Activated CD4-positive, CD25-positive, alpha-beta regulatory T cell treated with anti-CD3 and anti-CD28 coated beads, Interleukin-2, amount 50 U/mL, for 72 hours (primary cell): Measurements from ENCODE around the gene STK11IP.
"Not testable (repeated sequence)": the region's sequence is repeated elsewhere in the genome, so short reads cannot be mapped to it uniquely, and the experiment has no call there.

Experiments
- DNase-seq: peaks from one replicate; pipeline ENCODE4 v3.0.0; 2021

The STK11IP gene

DNA sequence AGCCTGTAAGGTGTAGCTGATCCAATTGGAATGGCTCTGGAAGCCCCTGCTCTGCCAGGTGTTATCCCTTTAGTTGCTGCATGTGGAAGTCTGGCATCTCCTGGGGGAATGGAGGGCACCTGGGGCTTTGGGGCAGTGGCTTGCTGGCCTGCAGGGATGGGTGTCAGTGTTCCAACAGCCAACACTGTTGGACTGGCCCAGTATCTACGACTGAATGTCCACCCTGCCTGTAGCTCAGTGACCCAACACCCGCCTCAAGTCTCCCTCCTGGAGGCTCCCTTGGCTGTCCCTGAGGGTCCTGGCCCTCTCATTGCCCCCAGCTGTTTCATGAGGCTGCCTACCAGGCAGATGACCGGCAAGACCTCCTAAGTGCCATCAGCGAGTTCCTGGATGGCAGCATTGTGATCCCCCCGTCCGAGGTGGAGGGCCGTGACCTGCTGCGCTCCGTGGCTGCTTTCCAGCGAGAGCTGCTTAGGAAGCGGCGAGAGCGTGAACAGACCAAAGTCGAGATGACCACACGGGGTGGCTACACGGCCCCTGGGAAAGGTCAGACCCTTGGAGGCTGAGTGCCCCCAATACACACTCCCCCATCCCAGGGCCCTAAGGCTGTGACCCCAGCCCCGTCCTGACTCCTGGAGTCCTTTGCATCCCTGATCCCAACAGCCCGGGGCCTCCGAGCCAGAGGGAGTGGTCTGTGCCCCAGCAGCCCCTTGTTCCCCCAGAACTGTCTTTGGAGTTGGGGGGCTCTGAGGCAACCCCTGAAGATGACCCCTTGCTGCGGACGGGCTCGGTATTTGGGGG, 37.5 kb downstream of the STK11IP start:
- no peak for DNase-seq

DNA sequence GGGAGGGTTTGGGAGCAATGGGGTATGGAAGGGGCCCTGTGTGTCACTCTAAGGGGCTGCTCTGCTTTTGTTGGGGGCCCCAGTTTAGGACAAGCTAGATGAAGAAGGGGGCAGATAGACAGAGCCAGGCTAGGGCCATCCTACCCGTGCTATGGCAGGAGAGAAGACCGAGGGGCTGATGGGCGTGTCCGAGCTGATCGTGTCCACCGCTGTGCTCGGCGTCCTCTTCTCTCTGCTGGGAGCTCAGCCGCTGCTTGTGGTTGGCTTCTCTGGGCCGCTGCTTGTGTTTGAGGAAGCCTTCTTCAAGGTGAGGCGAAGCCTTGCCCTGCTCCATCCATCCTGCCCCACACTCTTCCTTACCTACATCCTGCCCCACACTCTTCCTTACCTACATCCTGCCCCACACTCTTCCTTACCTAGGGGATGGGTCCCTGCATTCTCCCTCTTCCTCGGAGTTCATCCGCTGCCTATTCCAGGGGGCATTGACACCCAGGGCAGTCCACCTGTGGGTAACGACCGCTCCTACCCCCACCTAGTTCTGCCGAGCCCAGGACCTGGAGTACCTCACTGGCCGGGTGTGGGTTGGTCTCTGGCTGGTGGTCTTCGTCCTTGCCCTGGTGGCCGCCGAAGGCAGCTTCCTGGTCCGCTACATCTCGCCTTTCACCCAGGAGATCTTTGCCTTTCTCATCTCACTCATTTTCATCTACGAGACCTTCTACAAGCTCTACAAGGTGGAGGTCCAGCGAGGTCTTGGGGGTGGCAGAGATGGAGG, 38.7 kb downstream of the STK11IP start:
- DNase-seq = no peak

DNA sequence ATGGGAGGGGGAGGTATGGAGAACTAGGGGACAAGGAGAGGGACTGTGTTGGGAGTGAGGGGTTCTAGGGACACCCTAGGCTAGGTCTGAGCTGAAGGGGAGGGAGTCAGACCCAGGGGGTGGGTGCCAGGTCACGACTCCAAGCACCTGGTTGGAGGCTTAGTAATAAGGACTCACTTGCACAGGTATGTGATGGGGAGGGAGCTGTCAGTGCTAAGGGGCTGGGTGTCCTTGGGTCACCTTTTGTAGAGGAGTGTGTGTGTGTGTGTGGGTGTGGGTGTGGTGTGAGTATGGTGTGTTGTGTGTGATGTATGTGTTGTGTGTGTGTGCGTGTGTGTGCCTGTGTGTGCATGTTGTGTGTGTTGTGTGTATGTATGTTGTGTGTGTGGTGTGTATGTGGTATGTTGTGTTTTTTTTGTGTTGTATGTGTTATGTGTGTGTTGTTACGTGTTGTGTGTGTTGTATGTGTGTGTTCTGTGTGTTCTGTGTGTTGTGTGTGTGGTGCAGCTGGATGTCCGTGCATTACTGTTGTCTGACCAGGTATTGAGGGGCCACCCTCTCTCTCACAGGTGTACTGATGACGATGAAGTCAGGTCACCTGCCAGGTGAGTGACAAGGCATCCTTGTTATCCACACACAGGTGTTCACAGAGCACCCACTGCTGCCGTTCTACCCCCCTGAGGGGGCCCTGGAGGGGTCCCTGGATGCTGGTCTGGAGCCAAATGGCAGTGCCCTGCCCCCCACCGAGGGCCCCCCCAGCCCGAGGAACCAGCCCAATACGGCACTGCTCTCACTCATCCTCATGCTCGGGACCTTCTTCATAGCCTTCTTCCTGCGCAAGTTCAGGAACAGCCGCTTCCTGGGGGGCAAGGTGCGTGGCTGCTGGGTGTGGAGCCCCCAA, 39.5 kb downstream of the STK11IP start:
- no peak for DNase-seq

DNA sequence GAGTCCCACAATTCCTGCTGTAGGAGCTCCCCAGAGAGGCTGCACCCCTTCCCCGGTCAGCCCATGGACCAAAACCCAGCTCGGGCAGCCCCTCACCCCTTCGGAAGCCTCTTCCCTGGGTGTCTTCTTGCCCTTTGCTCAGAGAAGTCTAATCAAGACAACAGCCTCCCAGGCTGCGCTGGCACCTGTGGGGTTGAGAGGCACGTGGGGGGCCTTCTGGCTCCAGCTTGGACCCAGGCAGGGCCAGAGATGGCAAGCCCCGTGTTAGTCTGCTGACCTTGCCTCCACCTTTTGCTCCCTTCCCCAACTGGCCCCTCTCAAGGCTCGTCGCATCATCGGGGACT, 40.2 kb downstream of the STK11IP start:
- no peak for DNase-seq

DNA sequence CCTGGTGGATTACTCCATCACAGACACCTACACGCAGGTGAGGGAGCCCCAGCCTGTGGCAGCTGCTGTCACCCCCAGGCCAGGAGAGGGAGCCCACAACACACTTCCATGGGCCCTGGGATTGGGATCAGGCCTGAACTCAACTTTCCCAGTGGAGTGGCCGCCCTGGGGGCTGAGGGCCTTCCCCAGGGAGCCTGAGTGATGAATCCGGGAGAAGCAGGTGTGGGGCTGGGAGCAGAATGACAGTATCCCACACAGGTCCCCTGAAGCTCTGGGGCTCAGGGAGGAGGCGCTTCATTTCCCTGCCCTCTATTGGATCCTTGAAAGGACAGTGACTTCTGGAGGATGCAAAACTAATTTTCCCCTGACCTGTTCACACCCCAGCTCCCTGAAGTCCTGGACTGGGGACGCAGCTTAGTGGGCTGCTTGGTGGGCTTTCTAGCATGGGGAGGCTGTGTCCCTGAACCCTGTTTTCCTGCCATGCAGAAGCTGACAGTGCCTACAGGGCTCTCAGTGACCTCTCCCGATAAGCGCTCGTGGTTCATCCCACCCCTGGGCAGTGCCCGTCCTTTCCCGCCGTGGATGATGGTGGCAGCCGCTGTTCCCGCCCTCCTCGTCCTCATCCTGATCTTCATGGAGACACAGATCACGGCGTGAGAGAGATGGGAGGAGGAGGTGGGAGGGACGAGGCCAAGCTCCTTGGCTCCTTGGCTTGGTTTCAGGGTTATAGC, 40.7 kb downstream of the STK11IP start:
- DNase-seq = no peak

DNA sequence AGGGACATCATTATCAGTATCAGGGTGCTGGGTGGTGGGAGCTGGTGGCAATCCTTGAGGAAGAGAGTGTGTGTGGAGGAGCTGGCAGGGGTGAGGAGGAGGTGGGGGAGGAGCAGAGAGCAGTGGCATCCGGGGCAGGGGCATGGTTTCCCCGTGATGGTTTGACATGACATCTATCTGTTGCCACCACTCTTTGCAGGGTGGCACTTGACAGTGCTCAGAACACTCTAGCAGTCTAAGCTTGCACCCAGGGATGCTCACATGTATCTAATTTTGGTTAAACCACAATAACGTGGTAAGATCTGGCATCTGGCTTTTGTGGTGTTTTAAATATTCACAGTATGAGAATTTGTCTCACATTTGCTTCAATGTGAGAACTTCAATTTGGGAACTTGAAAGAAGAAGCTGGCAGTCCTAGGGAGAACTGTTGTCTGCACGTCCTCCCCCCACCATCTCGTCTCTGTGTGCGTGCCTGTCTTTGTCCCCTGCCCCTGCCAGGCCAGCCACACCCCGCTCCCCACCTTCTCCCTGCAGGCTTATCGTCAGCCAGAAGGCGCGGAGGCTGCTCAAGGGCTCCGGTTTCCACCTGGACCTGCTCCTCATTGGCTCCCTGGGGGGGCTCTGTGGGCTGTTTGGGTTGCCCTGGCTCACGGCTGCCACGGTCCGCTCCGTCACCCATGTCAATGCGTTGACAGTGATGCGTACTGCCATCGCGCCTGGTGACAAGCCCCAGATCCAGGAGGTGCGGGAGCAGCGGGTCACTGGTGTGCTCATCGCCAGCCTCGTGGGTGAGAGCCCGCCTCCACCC, 41.5 kb downstream of the STK11IP start:
- DNase-seq = no peak

DNA sequence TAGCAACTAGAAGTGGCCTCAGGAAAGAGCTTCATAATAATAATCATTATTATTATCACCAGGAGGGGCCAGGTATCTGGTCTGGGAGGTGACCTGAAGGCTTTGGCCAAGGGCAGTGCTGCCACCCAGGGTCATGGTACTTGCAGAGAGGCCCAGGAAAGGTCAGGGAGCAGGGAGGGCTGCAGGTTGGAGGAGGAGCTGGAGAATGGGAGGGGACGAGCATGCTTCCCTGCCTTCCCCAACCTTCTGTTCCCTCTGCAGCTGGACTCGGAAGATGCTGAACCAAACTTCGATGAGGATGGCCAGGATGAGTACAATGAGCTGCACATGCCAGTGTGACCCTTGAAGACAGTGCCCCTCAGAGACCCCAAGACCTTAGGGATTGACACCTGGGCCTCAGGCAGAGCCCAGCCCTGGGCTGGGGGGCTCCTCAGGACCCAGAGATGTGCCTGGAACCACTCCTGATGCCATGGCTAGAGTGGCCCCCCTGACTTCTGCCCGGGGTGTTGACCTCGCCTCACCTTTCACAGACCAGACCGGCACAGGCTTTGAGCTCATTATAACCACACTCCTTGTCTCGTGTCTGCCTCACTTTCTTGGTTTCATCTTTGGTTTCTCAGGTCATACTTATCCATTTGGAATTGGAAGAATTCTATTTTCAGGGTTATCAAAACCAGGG, 43.9 kb downstream of the STK11IP start:
- DNase-seq = no peak

DNA sequence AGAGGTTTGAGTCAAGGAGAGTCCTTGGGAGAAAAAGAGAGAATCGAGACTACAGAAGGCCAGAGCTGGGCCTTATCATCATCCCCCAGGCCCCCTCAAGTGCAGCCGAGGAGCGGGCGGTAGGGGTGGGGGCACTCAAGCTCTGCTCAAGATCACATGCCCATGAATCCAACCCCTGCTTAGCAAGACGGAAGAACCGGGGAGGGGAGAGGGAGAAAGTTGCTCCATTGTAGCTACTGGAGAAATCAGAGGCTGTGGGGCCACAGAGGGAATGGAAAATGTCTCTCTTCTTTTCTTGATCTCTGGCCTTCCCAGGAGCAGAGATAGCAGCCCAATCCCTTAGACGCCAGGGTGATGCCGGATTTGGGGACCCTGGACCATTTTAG, 44.4 kb downstream of the STK11IP start:
- DNase-seq = no peak

DNA sequence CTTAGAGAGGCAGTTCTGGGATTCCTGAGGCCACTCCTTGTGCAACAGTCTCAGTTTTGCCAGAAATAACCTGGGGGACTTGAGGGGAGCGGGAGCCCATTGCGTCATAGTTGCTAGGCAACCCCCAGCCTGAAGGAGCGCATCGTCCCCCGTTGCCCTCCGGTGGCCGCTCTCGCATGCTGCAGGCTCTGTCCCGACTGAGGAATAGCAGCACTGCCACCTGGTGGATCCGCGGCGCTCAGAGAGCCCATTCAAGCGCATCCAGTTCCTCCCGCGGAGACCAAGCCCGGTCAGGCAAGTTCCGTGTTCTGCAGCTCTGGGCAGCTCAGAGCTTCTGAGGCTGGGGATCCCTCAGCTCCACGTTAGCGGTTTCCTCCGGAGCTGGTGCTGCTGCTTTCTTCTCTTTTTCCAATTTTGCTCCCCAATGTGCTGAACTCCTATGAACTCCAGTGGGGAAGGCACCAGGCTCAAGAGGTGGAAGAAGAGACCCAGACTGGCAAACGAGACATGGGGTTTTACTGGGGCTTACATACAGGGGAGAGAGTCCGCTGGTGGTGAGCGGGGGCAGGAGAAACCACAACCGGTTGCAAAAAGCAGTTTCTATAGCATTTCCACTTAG, 44.9 kb downstream of the STK11IP start:
- DNase-seq = peak; percentile 84

DNA sequence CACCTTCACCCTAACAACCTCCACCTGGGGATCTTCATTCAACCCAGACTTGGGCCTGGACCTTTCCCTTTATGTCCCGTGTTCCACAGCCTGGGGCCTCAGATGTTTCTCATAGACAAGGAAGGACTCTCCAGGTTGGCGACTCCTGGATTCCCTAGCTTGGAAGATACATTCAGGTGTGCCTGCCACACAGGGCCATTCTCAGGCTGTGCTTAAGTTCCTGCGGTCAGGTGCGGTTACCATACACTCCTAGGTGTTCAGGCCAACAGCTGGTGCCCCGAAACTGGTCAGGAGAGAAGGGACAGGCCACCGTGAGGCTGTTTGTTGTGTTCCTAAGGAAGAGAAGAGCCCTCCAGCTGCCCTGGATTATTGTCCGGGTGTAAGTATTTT, 45.4 kb downstream of the STK11IP start:
- no peak for DNase-seq

DNA sequence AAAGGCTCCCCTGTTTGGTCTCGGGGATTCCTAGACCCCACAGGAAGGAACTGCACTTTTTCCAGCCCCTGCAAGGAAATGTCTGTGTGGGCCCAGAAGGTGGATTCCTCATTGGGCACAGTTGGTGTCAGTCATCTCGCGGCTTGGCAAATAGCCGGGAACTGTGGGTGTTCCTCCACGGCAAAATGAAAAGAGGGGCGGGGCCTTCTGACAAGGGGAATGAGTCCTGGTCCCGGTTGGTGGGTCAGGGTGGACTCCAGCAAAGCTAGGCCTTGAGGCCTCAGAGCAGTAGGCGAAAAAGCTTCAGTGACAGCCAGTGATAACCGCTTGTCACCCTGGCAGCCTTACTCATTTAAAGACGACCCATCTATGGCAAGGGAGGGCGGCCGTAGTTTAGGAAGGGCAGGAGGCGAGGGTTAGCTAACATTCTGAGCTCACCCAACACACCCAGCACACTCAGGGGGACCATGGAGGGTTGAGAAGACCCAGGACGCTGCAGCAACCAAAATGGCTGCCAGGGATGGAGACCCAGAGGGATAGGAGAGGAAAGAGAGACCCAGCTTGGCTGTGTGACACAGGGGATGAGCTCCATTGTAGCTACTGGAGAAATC, 46.2 kb downstream of the STK11IP start:
- DNase-seq = no peak

DNA sequence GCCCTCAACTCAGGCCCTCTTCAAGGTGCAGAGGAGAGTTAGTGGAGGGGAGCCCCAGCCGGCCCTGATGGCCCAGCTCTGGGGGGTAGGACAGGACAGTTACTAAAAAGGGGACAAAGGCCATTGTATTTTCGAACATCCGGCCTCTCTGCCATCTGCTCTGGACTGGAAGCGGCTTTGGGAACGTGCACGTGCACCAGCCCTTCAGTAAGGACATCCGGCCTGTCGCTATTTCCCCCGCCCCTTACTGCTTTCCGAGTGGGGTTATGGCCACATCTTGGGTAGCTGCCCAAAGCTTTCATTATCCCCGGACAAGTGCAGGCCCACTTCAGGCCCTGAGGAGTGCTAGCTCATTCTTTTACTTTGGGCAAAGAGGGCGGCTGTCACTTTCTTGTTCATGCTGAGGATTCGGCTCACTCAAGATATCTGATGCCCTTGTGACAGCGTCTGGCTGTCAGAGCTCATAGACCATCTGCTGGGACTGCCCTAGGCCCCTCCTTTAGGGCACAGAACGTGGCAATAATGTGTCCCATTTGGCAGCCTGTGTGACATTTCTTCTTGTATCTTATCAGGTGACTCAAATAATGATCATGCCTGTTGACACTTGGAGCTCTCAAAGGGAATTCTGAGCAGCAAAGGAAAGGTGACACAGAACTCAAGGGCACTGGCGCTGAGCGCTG, 47.3 kb downstream of the STK11IP start:
- DNase-seq = no peak

DNA sequence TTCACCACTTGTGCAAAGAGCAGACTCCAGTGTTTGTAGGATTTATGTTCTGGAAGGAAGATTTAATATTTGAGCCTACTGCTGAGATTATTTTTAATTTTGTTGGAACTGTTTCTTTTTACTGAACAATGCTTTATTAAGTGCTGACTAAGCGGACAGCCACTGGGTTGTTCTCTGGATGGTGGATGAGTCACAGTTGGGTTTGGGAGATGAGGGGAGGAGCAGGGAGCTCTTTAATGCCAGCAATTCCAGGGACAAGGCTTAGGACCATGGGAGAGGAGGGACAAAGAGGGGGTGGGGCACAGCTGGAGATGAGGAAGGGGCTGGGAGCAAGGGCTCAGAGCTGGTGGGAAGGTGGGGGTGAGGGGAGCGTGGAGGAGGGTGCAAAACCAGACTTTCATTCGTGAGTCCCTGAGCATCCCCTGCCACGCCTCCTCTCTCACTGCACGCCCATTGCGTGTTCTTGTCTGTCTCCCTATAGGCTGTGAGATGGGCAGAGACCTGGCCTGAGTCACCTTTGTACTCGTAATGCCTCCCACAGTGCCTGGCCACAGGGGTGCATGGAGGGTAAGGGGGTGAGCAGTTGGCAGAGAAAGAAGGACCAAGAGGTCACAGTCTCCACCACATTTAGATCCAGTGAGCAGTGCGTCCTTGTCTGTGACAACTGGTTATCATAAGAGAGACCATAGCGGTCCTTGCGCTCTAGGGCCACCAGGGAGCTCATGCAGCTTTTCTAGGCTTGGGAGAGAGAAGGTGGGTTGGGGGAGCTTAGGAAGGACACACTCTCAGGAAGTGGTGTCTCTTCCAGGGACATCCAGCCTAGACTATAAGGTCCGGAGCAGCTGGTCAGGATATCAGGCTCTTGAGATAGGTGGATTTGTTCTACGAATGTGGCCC, 48.2 kb downstream of the STK11IP start:
- DNase-seq = no peak

DNA sequence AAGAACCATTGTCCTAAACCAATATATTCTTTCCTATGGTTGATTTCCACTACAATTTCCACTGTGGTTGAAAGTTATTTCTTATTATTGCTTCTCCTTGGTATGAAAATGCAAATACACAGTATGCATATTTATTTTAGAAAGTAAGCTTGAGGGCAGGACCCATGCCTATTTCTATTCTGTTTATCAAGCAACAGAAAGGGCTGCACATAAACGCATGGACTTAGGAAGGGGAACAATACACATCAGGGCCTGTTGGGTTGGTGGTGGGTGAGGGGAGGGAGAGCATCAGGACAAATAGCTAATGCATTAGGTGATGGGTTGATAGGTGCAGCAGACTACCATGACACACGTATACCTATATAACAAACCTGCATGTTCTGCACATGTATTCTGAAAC, 50.5 kb downstream of the STK11IP start:
- no peak for DNase-seq

DNA sequence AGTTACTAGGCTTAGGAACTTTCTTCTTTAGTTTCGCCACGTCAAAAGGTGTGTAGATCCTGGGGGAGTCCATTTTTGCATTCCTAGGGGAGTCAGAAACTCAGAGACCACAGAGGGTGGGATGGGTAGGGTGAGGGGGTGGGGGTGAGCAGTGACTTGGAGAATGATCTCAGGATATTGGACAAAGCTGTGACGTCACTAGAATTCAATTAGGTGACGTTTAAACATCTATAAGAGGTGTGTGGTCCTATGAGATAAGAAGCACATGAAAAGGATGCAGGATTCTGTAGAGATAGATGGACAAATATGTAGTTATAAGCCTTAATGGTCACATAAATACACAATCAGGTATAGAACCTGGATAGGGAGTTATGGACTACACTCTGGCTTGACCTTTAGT, 51.3 kb downstream of the STK11IP start:
- no peak for DNase-seq

DNA sequence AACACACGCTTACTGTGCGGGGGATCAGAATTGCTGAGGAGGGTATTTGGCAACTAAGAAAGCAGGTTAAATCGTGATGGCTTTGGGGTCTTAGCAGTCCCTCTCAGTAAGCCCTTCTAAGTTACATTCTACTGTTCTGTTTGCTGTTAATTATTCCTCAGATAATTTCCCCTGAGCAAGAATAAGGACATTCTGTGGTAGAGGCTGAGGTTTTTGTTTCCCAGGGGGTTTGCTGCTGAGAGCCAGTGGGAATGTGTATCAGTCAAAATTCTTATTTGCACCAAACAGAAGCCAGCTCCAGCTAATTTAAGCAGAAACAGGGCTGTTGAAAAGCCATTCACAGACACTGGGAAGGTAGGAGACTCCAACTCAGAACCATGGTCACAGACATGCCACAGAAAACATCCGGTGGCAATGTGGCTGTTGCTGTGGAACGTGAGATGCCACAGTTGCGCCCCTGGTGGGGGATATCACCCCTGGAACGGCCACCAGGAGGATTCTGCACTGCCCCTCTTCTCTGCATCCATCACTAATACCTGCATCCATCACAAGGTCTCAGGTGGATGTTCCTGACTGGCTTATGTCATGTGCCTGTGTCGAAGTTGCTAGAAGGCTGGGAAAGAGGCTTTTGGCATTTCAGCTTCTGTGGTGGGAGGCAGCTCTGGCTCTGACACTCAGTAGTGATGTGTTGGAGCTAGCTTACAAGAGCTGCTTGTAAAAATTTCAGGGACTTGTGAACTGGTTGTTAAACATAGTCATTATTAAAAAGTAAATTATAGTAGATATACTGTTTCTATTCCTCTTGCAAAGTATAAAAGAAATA, 53.0 kb downstream of the STK11IP start:
- no peak for DNase-seq

DNA sequence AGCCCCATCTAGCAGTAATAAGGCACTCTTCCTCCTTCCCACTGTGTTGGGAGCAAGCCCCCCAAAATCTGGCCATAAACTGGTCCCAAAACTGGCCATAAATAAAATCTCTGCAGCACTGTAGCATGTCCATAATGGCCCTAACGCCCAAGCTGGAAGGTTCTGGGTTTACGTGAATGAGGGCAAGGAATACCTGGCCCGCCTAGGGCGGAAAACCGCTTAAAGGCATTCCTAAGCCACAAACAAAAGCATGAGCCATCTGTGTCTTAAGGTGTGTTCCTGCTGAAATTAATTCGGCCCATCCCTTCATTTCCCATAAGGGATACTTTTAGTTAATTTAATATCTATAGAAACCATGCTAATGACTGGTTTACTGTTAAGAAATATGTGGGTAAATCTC, 54.0 kb downstream of the STK11IP start:
- DNase-seq = not testable (repeated sequence)

DNA sequence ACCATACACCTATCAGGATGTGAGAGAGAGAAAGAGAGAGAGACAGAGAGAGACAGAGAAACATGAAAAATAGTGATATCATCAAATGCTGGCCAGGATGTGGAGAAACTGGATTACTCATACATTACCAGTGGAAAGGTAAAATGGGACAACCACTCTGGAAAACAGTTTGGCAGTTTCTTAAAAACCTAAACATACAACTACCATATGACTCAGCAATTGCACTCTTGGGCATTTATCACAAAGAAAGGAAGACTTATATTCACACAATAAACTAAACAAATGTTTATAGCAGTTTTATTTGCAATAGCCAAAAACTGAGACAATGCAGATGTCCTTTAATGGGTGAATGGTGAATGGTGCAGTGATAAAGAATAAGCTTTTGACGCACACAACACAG, 58.9 kb downstream of the STK11IP start:
- no peak for DNase-seq
